HFF-Myc (cell line): ENCODE measurements around the gene MYL11.
"Not testable (repeated sequence)": the region's sequence is repeated elsewhere in the genome, so short reads cannot be mapped to it uniquely, and the experiment has no call there.

Experiments
- DNase-seq: peaks from one replicate; pipeline ENCODE4 v3.0.0-alpha.2; 2011; ENCODE audit warnings: low read depth; ENCODE audit errors: extremely low read depth
- H3K4me3 ChIP-seq: replicated peaks from 2 replicates; pipeline ENCODE4 v1.5.1; 2011; ENCODE audit warnings: low read depth, mild to moderate bottlenecking, control low read depth, low read length
- TF ChIP-seq, protein P1 (sequence below): IDR thresholded peaks from 2 replicates; pipeline ENCODE4 v1.5.1; 2012; ENCODE audit warnings: mild to moderate bottlenecking, low read depth, low read length, control low read depth; ENCODE audit errors: missing control alignments

Gene MYL11

DNA sequence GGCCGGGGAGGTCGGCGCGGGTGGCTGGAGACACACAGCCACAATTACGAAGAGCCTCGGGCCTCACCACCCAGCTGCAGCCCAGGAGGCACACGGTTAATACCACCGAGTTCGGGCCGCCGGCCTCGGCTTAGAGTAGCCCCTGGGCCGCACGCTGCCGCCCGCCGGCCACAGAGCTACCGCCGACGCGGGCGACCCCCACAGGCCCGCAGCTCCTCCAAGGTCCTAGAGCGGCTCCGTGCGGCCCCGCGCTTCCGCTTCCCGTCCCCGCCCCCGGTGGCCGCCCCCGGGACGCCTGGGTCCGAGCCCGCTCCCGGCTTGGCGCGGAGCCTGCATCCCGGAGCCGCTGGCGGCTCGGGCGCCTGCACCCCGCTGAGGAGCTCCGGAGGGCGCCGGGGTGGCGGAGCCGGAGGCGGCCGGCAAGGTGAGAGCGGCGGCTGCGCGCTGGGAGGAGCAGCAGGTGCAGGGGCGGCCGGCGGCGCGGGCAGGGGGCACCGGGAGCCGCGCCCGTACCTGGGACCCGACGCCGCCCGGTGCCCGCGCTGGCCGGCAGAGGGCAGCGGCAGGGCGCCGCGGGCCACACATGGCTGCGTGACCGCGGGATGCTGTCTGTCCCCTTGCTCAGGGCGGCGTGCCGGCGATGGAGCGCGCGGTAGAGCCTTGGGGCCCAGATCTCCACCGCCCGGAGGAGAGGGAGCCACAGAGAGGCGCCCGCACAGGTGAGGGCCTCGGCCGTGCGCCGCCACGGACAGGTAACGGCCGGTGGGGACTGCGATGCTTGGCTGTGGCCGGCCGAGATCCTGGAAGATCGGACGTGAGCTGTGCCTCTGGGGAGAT is 20.8 kb downstream of the MYL11 start, which contains the start of gene ZNF48:
ZNF48 (plus strand) TSS at position 266 of the 837 bp plus-strand sequence; CDS start at position 641, 375 bp downstream.
- TF ChIP-seq, protein P1, sequence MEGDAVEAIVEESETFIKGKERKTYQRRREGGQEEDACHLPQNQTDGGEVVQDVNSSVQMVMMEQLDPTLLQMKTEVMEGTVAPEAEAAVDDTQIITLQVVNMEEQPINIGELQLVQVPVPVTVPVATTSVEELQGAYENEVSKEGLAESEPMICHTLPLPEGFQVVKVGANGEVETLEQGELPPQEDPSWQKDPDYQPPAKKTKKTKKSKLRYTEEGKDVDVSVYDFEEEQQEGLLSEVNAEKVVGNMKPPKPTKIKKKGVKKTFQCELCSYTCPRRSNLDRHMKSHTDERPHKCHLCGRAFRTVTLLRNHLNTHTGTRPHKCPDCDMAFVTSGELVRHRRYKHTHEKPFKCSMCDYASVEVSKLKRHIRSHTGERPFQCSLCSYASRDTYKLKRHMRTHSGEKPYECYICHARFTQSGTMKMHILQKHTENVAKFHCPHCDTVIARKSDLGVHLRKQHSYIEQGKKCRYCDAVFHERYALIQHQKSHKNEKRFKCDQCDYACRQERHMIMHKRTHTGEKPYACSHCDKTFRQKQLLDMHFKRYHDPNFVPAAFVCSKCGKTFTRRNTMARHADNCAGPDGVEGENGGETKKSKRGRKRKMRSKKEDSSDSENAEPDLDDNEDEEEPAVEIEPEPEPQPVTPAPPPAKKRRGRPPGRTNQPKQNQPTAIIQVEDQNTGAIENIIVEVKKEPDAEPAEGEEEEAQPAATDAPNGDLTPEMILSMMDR, result peak; percentile 19
- no peak for DNase-seq
- H3K4me3 ChIP-seq, result peak within 1 kb of the TSS; percentile 63

DNA sequence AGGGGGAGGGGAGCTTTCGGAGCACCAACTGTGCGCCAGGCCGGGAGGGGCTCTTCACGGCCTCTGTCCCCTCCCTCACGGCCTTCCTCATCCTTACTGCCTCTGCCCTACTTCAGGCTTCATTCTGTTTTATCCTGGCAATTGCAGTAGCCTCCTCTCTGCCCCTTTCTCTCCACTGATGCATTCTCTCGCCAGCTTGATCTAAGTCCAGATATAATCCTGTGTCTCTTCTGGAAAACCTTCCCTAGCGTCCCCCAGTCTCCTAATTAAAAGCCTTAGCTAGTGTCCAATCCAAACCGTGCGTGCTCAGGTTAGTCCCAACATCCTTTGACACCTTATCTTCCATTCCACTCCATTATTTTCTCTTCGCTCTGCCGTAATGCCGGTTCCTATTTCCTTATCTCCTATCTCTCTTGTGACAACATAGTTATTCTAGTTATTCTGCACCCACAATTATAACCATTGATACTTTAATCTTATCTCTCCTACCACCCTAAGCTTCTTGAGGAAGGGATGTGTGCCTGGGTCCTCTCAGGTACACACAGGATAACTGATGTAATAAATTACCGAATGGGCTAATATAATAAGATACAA is 21.5 kb downstream of the MYL11 start:
- DNase-seq, result no peak

DNA sequence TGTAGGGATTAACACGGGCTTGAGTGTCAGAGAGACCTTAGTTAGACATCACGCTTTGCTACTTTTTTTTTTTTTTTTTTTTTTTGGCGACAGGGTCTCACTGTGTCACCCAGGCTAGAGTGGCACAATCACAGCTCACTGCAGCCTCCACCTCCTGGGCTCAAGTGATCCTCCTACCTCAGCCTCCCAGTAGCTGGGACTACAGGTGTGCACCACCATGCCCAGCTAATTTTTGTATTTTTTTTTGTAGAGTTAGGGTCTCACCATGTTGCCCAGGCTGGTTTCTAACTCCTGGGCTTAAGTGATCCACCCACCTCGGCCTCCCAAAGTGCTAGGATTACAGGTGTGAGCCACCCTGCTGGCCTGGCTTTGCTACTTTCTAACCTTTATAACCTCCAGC is 22.0 kb downstream of the MYL11 start:
- peak overlapping the region; percentile 63 for H3K4me3 ChIP-seq
- DNase-seq, result not testable (repeated sequence)

More for the DNA sequence above, 21.5 kb downstream of the MYL11 start:
- H3K4me3 ChIP-seq, result peak overlapping the region; percentile 63
- TF ChIP-seq, protein P1, result no peak

DNA sequence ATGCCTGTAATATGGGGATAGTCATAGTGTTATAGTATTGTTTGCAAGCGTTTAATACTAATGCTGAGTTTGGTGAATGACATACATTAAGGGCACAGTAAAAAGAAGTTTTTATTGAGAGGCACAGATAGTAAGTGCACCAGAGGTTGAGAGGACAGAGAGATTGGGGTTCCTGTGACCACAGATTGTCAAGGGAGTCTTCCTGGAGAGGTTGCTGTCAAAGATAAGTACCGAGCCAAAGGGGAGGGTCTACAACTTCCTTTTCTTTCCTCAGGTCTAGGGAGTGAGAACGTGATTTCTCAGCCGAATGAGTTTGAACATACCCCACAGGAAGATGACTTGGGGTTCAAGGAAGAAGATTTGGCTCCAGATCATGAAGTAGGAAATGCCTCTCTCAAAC is 22.5 kb downstream of the MYL11 start:
- H3K4me3 ChIP-seq, result no peak overlapping the region
- DNase-seq, result no peak
- TF ChIP-seq, protein P1, result no peak

DNA sequence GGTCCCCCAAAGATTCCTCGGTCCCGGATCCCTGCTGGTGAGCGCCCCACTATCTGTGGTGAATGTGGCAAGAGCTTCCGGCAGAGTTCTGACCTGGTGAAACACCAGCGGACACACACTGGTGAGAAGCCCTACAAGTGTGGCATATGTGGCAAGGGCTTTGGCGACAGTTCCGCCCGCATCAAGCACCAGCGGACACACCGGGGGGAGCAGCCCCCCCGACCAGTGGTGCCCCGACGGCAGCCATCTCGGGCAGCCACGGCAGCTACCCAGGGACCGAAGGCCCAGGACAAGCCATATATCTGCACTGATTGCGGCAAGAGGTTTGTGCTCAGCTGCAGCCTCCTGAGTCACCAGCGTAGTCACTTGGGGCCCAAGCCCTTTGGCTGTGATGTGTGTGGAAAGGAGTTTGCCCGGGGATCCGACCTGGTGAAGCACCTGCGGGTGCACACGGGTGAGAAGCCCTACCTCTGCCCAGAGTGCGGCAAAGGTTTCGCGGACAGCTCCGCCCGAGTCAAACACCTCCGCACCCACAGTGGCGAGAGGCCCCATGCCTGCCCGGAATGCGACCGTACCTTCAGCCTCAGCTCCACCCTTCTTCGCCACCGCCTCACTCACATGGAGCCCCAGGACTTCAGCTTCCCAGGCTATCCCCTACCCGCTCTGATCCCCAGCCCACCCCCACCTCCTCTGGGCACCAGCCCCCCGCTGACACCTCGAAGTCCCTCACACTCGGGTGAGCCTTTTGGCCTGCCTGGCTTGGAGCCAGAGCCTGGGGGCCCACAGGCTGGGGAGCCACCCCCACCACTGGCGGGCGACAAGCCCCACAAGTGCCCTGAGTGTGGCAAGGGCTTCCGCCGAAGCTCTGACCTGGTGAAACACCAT is 23.4 kb downstream of the MYL11 start:
- DNase-seq, result no peak
- no peak overlapping the region for H3K4me3 ChIP-seq
- TF ChIP-seq, protein P1, result no peak

DNA sequence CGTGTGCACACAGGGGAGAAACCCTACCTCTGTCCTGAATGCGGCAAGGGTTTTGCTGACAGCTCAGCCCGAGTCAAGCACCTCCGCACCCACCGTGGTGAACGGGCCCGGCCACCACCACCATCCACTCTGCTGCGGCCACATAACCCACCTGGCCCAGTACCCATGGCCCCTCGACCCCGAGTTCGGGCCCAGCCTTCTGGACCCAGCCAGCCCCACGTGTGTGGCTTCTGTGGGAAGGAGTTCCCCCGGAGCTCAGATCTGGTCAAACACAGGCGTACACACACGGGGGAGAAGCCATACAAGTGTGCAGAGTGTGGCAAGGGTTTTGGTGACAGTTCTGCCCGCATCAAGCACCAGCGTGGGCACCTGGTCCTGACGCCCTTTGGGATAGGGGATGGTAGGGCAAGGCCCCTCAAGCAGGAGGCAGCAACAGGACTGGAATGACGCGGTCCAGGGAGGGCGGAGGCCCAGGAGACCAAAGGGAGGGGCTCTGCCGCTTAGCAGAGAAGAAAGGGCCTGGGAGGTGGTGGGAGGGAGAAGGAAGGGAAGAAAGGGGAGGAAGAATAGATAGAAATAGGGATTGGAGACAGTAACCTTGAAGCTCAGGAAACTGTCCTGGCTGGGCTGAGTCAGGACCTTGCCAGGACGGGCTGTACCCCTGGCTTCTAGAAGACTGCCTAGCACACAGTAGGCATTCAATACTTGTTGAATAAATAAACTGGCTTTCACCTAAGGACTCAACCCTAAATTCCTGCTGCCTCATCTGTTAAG is 24.2 kb downstream of the MYL11 start:
- H3K4me3 ChIP-seq, result no peak overlapping the region
- TF ChIP-seq, protein P1, result no peak
- no peak for DNase-seq
